D721Med (cell line): ENCODE results near the gene ACAD8.

Source experiments
- DNase-seq: peaks from one replicate; pipeline ENCODE4 v3.0.0; 2011; ENCODE audit warnings: low spot score; ENCODE audit not compliant: insufficient read length
- FAIRE-seq: peaks from 2 replicates; lab custom pipeline; 2011; peaks lifted over from hg19 to GRCh38; lab: Jason Lieb, UNC
- TF ChIP-seq, protein P1 (sequence below): IDR thresholded peaks from 2 replicates; pipeline ENCODE4 v1.5.1; 2012; ENCODE audit warnings: mild to moderate bottlenecking, control low read depth; ENCODE audit not compliant: insufficient read depth; ENCODE audit errors: missing control alignments

Gene ACAD8

DNA sequence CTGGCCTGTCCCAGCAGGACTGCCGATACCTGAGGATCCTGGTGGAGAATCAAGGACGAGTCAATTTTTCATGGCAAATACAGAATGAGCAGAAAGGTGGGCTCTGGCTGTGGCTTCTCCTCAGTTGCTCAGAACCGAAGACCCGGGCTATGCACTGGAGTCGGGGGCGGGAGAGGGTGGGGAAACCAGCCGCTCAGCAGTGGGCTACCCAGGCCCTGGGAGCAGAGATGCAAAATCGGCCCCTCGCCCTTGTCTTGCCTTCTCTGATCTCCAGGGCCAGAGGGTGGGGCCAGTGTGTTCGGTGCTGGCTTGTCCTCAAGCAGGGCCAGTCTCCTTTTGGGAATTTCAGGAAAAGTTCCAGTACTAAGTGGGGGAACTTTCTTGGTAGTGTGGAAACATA is 60.0 kb downstream of the ACAD8 start:
- TF ChIP-seq, protein P1, sequence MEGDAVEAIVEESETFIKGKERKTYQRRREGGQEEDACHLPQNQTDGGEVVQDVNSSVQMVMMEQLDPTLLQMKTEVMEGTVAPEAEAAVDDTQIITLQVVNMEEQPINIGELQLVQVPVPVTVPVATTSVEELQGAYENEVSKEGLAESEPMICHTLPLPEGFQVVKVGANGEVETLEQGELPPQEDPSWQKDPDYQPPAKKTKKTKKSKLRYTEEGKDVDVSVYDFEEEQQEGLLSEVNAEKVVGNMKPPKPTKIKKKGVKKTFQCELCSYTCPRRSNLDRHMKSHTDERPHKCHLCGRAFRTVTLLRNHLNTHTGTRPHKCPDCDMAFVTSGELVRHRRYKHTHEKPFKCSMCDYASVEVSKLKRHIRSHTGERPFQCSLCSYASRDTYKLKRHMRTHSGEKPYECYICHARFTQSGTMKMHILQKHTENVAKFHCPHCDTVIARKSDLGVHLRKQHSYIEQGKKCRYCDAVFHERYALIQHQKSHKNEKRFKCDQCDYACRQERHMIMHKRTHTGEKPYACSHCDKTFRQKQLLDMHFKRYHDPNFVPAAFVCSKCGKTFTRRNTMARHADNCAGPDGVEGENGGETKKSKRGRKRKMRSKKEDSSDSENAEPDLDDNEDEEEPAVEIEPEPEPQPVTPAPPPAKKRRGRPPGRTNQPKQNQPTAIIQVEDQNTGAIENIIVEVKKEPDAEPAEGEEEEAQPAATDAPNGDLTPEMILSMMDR: no peak
- FAIRE-seq (no peak), DNase-seq (no peak)

GRCh38 chr11:134313821-134314607 is 60.6 kb downstream of the ACAD8 start:
- FAIRE-seq (no peak), DNase-seq (no peak)
- TF ChIP-seq, protein P1: no peak
